Bladder microvascular endothelial cell (primary cell): ENCODE data around the gene TRABD2A. TPM values are rescaled to one million over a fixed set of nuclear protein-coding genes. Genes with fewer than 3 reads are reported as not detected.

ENCODE experiments used
- total RNA-seq: library from RNA; depleted of rRNA; stranded (reverse); fragments of >200 nt; gene quantifications from 2 replicates; pipeline ENCODE4 v1.2.3, GENCODE V29; 2014

TRABD2A gene, protein sequence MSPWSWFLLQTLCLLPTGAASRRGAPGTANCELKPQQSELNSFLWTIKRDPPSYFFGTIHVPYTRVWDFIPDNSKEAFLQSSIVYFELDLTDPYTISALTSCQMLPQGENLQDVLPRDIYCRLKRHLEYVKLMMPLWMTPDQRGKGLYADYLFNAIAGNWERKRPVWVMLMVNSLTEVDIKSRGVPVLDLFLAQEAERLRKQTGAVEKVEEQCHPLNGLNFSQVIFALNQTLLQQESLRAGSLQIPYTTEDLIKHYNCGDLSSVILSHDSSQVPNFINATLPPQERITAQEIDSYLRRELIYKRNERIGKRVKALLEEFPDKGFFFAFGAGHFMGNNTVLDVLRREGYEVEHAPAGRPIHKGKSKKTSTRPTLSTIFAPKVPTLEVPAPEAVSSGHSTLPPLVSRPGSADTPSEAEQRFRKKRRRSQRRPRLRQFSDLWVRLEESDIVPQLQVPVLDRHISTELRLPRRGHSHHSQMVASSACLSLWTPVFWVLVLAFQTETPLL
- 0.32 and 0.38 TPM in 2 replicates for total RNA-seq

DNA sequence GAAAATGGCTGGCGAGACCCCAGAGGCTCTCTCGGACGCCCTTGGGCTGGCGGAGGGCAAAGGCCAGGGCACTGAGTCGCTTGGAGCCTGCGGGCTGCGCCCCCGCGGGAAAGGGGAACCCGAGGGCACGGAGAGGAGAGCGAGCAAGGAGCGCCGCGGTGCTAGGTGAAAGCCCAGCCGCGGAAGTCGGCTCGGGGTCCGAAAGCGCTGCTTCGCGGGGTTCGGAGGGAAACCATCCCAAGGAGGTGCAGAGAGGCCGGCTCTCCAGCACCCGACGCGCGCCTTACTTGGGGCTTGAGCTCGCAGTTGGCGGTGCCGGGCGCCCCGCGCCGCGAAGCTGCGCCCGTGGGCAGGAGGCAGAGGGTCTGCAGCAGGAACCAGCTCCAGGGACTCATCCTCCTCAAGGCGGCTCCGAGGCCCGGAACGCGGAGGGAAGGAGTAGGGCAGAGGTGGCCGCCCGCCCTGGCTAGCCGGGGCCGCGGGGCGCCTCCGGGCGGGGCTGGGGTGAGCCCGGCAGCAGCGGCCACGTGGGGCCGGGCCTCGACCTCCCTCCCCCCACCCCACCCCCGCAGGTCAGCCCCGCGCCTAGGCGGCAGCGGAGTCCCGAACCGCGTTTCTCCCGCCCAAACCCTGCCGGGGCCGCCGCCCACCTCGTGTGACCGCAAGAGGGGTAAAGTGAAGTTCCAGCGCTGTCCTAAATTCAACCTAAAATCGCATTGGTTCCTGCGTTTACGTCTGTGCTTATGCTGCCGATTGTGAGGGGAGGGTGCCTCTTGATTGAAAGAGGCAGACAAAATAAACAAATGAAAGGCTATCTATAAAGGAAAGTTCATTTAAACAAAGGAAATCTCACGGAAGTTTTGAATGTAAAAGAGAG, at the start of gene TRABD2A:
Gene TRABD2A, minus strand, starts transcription at position 440 of the 877 bp plus-strand sequence. Its CDS starts 45 bp downstream, at position 395.

DNA sequence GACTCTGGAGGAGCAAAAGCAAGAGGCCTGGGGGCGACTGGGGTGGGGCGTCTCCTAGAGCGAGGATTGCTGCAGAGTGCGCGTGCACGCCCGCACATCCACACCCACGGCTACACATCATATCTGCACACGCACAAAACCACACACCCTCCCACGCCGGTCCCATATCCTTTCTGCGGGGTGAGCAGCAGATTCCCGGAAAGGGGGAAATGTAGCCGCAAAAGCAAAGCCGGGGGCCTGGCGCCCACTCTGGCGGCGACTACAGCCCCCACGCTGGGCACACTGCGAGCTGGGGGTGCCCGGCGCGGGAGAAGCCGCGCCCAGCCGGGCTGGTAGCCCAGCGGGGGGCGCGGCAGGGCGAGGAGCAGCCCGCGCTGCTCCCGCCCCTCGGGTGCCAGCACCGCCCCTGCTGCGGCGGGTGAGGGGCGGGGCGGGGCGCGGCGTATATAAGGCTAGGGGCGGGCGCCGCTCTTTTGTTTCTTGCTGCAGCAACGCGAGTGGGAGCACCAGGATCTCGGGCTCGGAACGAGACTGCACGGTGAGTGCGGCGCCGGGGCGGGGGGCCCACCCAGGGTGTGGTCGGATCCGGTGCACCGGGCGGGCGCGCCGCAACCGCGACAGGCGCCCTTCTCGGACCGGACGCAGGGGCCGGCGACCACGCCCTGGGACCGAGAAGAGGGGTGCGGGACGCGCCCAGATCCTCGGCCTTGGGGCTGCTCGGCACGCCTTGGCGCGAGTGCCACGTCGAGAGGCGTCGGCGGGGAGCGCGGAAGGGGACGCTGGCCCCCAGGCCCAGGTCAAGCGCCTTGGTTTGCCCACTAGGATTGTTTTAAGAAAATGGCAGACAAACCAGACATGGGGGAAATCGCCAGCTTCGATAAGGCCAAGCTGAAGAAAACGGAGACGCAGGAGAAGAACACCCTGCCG, 24.6 kb upstream of the TRABD2A start, which contains the start of gene TMSB10:
Gene TMSB10, plus strand, starts transcription at position 476 of the 927 bp plus-strand sequence.

Other genes starting within 250 kb of the TRABD2A start
- gene TMSB10, start 24.6 kb upstream of the TRABD2A start, total RNA-seq, result 8,789 and 15,678 TPM in 2 replicates
- 21.9 and 98.9 TPM in 2 replicates for gene KCMF1, start 90.1 kb upstream of the TRABD2A start, total RNA-seq